ENCODE data around the gene GRIK1. TPM values are rescaled to one million over a fixed set of nuclear protein-coding genes. Genes with fewer than 3 reads are reported as not detected.

GRIK1 gene
- polyA plus RNA-seq, 1 donor, result 1.9 TPM

GRCh38 chr21:29506214-29506613 lies 433.6 kb downstream of the GRIK1 start:
- no peak for DNase-seq
- Histone ChIP-seq H3K4me1 (ENCODE audit: control insufficient read depth, insufficient read depth, low read length) (no peaks in the 10 kb centered on the region), H3K36me3 (ENCODE audit: control insufficient read depth, insufficient read depth, low read length) (no peaks in the 10 kb centered on the region), H3K4me3 (ENCODE audit: low read length) (no peak overlapping the region), H3K9me3 (ENCODE audit: control insufficient read depth, low read depth, low read length) (no peaks in the 10 kb centered on the region), H3K27me3 (ENCODE audit: control insufficient read depth, insufficient read depth, low read length) (no peaks in the 10 kb centered on the region), H3K27ac (ENCODE audit: low read length) (no peak overlapping the region)
- WGBS (ENCODE audit: insufficient coverage, low lambda C conversion rate), result 0% methylated on average over 1 of the region's 6 CpGs

GRCh38 chr21:29504751-29505321 lies 435.0 kb downstream of the GRIK1 start:
- no peaks in the 10 kb centered on the region for H3K9me3 ChIP-seq (ENCODE audit: control insufficient read depth, low read depth, low read length)
- no peaks in the 10 kb centered on the region for H3K4me1 ChIP-seq (ENCODE audit: control insufficient read depth, insufficient read depth, low read length)
- no CpG with 5 or more reads among the region's 3 CpGs for WGBS (ENCODE audit: insufficient coverage, low lambda C conversion rate)

GRCh38 chr21:29501451-29501850 lies 438.3 kb downstream of the GRIK1 start:
- Histone ChIP-seq H3K27me3 (ENCODE audit: control insufficient read depth, insufficient read depth, low read length) (no peaks in the 10 kb centered on the region), H3K9me3 (ENCODE audit: control insufficient read depth, low read depth, low read length) (no peaks in the 10 kb centered on the region), H3K36me3 (ENCODE audit: control insufficient read depth, insufficient read depth, low read length) (no peaks in the 10 kb centered on the region), H3K27ac (ENCODE audit: low read length) (no peak overlapping the region), H3K4me3 (ENCODE audit: low read length) (no peak overlapping the region), H3K4me1 (ENCODE audit: control insufficient read depth, insufficient read depth, low read length) (no peaks in the 10 kb centered on the region)
- no peak for DNase-seq
- no CpG with 5 or more reads among the region's 1 CpG for WGBS (ENCODE audit: insufficient coverage, low lambda C conversion rate)

More at GRCh38 chr21:29504751-29505321, 435.0 kb downstream of the GRIK1 start:
- no peak for DNase-seq
- Histone ChIP-seq H3K36me3 (ENCODE audit: control insufficient read depth, insufficient read depth, low read length) (no peaks in the 10 kb centered on the region), H3K27ac (ENCODE audit: low read length) (no peak overlapping the region), H3K4me3 (ENCODE audit: low read length) (no peak overlapping the region), H3K27me3 (ENCODE audit: control insufficient read depth, insufficient read depth, low read length) (no peaks in the 10 kb centered on the region)

GRCh38 chr21:29499734-29500343 lies 440.0 kb downstream of the GRIK1 start:
- H3K4me3 ChIP-seq (ENCODE audit: low read length), result no peak overlapping the region
- H3K4me1 ChIP-seq (ENCODE audit: control insufficient read depth, insufficient read depth, low read length), result no peaks in the 10 kb centered on the region
- H3K27ac ChIP-seq (ENCODE audit: low read length), result no peak overlapping the region
- no peaks in the 10 kb centered on the region for H3K9me3 ChIP-seq (ENCODE audit: control insufficient read depth, low read depth, low read length)
- no peaks in the 10 kb centered on the region for H3K27me3 ChIP-seq (ENCODE audit: control insufficient read depth, insufficient read depth, low read length)
- WGBS (ENCODE audit: insufficient coverage, low lambda C conversion rate), result no CpG with 5 or more reads among the region's 10 CpGs
- H3K36me3 ChIP-seq (ENCODE audit: control insufficient read depth, insufficient read depth, low read length), result no peaks in the 10 kb centered on the region
- no peak for DNase-seq

GRCh38 chr21:29499229-29499628 lies 440.6 kb downstream of the GRIK1 start:
- Histone ChIP-seq H3K36me3 (ENCODE audit: control insufficient read depth, insufficient read depth, low read length) (no peaks in the 10 kb centered on the region), H3K4me1 (ENCODE audit: control insufficient read depth, insufficient read depth, low read length) (no peaks in the 10 kb centered on the region), H3K27me3 (ENCODE audit: control insufficient read depth, insufficient read depth, low read length) (no peaks in the 10 kb centered on the region), H3K4me3 (ENCODE audit: low read length) (no peak overlapping the region), H3K27ac (ENCODE audit: low read length) (no peak overlapping the region), H3K9me3 (ENCODE audit: control insufficient read depth, low read depth, low read length) (no peaks in the 10 kb centered on the region)
- no peak for DNase-seq
- 88% methylated on average over 1 of the region's 4 CpGs for WGBS (ENCODE audit: insufficient coverage, low lambda C conversion rate)

- no peaks in the 10 kb centered on the region for H3K36me3 ChIP-seq (ENCODE audit: control insufficient read depth, insufficient read depth, low read length)
- DNase-seq, result no peak
- H3K27ac ChIP-seq (ENCODE audit: low read length), result no peak overlapping the region
- WGBS (ENCODE audit: insufficient coverage, low lambda C conversion rate), result no CpG with 5 or more reads among the region's 1 CpG
- no peaks in the 10 kb centered on the region for H3K27me3 ChIP-seq (ENCODE audit: control insufficient read depth, insufficient read depth, low read length)
- no peaks in the 10 kb centered on the region for H3K4me1 ChIP-seq (ENCODE audit: control insufficient read depth, insufficient read depth, low read length)
- no peak overlapping the region for H3K4me3 ChIP-seq (ENCODE audit: low read length)
- no peaks in the 10 kb centered on the region for H3K9me3 ChIP-seq (ENCODE audit: control insufficient read depth, low read depth, low read length)
Measured at GRCh38 chr21:29496337-29496736, 443.5 kb downstream of the GRIK1 start.

GRCh38 chr21:29490016-29490415 lies 449.8 kb downstream of the GRIK1 start:
- H3K4me1 ChIP-seq (ENCODE audit: control insufficient read depth, insufficient read depth, low read length), result no peaks in the 10 kb centered on the region
- H3K27ac ChIP-seq (ENCODE audit: low read length), result no peak overlapping the region
- no CpG with 5 or more reads among the region's 3 CpGs for WGBS (ENCODE audit: insufficient coverage, low lambda C conversion rate)
- H3K4me3 ChIP-seq (ENCODE audit: low read length), result no peak overlapping the region
- DNase-seq, result no peak
- H3K36me3 ChIP-seq (ENCODE audit: control insufficient read depth, insufficient read depth, low read length), result no peaks in the 10 kb centered on the region
- no peaks in the 10 kb centered on the region for H3K9me3 ChIP-seq (ENCODE audit: control insufficient read depth, low read depth, low read length)
- H3K27me3 ChIP-seq (ENCODE audit: control insufficient read depth, insufficient read depth, low read length), result no peaks in the 10 kb centered on the region

GRCh38 chr21:29487154-29487553 lies 452.6 kb downstream of the GRIK1 start:
- no peak for DNase-seq
- Histone ChIP-seq H3K9me3 (ENCODE audit: control insufficient read depth, low read depth, low read length) (no peaks in the 10 kb centered on the region), H3K4me1 (ENCODE audit: control insufficient read depth, insufficient read depth, low read length) (no peaks in the 10 kb centered on the region), H3K27me3 (ENCODE audit: control insufficient read depth, insufficient read depth, low read length) (no peaks in the 10 kb centered on the region), H3K4me3 (ENCODE audit: low read length) (no peak overlapping the region), H3K36me3 (ENCODE audit: control insufficient read depth, insufficient read depth, low read length) (no peaks in the 10 kb centered on the region), H3K27ac (ENCODE audit: low read length) (no peak overlapping the region)
- whole genome bisulfite sequencing (ENCODE audit: insufficient coverage, low lambda C conversion rate), result no CpG with 5 or more reads among the region's 4 CpGs

Other genes starting within 250 kb of the GRIK1 start
- not detected for gene CLDN17, start 226.8 kb upstream of the GRIK1 start, polyA plus RNA-seq